Measurements from ENCODE around the gene LAGE3. TPM values are rescaled to one million over a fixed set of nuclear protein-coding genes. Genes with fewer than 3 reads are reported as not detected.

Gene LAGE3
- total RNA-seq, 1 donor from 2014 or later = 14.0 TPM

DNA sequence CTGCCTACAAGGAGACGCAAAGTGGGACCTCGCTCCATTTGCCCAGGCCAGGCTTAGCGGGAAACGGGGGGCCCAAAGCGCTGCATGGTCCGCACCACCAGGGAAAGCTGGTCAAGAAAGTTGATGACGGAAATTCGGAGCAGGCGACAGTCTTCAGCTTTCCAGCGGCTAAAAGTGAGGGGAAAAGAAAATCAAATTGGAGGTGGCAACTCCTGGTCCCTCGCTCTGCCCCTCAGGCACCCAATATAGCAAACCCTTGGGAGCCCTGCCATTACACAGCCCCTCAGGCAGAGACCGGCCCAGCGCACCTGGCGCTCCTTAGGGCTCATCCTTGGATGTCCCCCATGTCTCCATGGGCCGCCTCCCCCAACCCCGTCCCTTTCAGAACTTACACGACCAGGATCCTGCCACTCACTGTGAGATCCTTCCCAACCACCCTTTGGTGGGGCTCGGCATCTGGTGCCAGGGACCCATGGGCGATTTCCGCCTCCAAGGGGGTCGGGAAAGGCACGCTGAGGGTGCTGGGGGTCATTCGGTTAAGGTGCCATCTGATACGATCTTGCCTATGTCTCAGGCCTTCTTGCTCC, 1.1 kb downstream of the LAGE3 start:
- DNase-seq (ENCODE audit: low read depth) = no peak

DNA sequence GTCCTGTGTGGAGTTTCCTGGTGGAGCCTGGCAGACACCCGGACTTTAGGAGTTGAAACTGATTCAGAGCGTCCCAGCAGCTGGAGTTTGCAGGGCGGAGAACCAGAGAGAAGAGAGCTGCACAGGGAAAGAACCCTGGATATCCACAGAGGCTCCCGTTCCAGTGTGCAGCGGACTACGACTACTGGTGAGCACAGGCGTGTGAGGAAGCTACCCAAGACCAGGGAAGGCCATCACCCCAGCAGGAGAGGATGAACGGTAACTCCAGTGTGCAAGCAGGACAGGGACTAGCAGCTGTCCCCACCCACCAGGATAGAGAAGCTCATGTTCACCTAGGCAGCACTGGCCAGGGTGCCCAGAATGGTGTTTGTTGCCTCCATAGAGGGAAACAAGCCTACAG, 2.3 kb downstream of the LAGE3 start:
- no peak for DNase-seq (ENCODE audit: low read depth)

DNA sequence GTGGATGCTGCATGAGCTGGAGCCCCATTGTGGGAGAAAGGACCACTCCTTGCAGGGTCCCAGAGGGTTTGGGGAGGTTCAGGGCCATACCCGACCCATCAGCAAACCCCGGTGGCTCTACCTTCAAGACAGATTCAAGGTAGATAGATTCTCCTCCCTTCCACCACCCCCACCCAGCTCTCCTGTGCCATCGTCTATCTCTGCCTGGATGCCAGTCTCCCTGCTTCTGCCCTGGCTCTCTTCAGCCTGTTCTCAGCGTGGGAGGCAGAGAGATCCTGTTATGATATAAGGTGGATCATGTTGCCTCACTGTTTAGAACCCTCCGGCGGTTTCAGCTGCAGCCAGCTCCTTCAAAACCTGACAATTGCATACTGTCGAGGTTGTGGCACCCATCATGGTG, 5.4 kb downstream of the LAGE3 start:
- DNase-seq (ENCODE audit: low read depth) = no peak

DNA sequence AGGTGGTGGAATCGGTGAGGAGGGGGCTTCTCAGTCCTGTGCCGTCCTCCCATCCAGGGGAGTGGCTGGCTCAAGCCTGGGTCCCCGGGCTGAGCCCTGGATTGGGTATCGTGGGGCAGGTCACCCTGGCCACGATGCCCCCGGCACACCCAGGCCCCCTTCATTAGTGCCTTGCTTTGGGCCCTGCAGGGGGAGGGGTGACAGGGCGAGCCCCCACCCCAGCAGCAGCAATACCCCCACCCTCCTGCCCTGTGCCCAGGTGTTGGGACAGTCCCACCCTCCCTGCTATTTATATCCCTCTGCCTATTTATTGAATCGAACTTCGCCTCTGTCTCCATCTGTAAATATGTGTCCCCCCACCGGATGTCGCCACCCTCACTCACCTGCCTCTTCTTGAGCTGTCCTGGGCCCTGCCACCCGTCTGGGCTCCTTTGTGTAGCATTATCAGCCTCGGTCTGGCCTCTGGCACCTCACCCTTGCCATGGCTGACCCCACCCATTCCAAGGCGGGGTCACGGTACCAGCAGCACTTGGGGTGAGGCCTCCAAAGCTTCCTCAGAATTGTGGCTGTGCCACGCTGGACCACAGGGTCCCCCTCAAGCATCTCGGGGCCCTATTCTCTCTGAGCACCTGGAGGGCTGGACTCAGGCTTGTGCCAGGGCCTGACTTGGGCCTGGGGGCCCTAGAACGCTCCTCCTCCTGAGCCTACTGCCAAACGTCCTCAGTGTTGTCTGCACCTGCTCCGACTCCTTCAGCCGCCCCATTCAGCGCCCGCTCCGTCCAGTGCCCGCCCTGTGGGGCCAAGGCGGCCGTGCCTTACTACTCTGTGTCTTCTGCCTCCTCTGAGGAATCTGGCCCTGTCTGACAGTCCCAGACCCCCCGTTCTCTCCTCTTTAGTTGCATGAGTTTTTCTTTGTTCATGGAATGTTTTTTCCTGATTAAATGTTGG, 6.1 kb downstream of the LAGE3 start:
- DNase-seq (ENCODE audit: low read depth) = no peak

DNA sequence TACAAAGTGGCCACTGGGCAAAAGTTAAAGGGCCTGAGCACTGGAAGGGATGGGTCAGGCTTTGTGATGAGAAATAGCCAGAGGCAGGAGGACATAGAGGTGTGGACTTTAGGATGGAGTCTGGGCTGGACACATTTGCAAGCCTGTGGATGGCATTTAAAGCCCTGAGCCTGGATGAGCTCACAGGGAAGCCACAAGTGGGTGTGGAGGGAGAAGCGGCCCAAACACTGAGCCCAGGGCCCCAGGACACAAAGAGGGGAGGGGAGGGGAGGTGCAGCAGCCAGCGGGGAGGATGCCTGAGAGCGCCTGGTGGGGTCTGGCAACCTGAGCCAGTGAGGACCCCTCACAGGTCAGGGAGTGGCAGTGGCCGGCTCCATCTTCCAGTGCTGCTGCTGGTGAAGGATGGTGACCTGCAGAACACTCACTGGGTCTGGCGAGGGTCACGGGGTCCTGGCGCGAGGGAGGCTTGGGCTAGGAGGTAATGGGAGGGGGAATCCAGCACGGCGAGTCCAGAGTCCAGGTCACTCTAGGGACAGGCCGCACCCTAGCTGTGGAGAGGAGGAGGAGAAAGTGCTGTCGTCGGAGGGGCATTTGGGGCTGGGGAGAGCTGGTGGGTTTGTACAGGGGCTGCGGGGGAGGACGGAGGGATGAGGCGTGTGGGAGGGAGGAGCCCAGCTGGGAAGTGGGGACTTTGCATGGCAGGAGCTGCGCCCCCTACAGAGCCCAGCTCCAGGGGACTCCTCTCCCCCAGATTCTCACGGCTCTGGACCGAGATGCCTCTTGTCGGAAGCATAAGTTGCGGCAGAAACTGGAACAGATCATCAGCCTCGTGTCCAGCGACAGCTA, 7.0 kb downstream of the LAGE3 start:
- DNase-seq (ENCODE audit: low read depth) = no peak

DNA sequence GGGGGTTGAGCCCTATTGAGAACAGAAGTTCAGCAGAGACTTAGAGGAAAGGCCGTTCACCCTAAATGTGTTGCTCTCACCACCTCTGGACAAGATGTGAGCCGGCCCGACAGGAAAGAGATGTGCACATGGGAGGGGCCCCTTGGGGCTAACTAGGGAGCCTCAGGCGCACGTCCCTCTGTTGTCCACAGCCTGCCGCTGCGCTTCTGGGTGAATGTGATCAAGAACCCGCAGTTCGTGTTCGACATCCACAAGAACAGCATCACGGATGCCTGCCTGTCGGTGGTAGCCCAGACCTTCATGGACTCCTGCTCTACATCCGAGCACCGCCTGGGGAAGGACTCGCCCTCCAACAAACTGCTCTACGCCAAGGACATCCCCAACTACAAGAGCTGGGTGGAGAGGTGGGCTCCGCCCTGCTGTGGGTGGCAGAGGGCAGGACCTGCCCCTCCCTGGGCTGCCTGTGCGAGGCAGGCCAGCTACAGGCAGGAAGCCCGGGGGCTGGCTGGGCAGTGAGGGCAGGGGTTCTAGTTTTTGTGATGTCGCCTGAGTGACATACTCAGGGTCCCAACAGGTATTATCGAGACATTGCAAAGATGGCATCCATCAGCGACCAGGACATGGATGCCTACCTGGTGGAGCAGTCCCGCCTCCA, 8.0 kb downstream of the LAGE3 start:
- DNase-seq (ENCODE audit: low read depth) = no peak

DNA sequence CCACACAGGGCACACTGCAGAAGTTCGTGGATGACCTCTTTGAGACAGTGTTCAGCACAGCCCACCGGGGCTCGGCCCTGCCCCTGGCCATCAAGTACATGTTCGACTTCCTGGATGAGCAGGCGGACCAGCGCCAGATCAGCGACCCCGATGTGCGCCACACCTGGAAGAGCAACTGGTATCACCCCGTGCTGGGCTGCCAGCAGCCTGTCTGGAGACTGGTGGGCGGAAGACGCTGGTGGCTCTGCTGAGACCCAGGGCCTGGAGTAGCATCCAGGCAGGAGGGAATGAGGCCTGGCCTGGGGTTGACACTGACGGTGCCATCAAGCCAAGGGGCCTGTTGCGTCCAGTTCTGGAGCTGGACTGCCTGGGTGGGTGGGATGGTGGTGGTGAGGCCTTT, 8.6 kb downstream of the LAGE3 start:
- no peak for DNase-seq (ENCODE audit: low read depth)

DNA sequence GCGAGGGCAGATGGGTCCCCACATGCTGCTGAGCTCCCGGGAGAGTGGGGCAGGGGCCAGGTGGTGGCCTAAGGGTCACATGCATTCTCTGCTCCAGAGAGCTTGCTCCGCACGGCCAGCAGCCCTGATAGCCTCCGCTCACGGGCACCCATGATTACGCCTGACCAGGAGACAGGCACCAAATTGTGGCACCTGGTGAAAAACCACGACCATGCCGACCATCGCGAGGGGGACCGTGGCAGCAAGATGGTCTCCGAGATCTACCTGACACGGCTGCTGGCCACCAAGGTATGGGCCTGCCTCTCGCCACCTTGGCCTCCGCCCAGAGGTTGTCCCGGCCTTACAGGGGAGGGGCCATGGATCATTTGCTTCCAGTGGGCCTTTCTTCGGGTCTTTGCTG, 9.2 kb downstream of the LAGE3 start:
- no peak for DNase-seq (ENCODE audit: low read depth)

DNA sequence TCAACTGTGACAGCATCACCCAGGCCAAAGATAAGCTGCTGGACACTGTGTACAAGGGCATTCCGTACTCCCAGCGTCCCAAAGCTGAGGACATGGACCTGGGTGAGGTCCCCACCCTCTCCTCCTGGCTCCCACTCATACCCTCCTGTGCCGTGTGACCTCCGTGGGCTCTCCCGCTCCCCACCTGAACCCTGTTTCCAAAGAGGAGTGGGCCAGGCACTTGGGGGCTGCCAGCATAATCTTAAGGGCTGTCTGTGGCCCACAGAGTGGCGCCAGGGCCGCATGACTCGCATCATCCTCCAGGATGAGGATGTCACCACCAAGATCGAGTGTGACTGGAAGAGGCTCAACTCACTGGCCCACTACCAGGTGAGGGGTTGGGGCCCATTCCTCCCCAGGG, 10.0 kb downstream of the LAGE3 start:
- DNase-seq (ENCODE audit: low read depth) = no peak

DNA sequence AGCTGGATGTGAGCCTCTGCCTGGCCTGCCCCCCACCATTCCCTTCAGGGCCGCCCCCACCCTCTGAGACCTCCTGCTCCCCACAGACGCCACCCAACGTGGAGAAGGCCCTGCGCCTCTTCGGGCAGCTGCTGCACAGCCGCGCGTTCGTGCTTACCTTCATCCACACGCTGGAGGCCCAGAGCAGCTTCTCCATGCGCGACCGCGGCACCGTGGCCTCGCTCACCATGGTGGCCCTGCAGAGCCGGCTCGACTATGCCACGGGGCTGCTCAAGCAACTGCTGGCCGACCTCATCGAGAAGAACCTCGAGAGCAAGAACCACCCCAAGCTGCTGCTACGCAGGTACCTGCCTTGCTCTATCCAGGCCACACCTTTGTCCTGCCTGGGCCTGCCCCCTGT, 10.9 kb downstream of the LAGE3 start:
- no peak for DNase-seq (ENCODE audit: low read depth)

DNA sequence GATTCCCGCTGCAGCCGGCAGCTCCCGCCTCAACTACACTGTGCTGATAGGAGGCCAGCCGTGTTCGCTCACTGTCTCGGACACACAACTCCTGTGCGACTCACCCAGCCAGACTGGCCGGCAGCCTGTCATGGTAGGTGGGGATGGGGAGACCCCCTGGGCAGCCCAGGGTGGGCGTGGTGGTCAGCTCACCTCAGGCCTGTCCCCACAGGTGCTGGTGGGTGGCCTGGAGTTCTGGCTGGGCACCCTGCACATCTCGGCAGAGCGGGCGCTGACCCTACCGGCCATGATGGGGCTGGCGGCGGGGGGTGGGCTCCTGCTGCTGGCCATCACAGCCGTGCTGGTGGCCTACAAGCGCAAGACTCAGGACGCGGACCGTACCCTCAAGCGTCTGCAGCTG, 11.5 kb downstream of the LAGE3 start:
- no peak for DNase-seq (ENCODE audit: low read depth)

DNA sequence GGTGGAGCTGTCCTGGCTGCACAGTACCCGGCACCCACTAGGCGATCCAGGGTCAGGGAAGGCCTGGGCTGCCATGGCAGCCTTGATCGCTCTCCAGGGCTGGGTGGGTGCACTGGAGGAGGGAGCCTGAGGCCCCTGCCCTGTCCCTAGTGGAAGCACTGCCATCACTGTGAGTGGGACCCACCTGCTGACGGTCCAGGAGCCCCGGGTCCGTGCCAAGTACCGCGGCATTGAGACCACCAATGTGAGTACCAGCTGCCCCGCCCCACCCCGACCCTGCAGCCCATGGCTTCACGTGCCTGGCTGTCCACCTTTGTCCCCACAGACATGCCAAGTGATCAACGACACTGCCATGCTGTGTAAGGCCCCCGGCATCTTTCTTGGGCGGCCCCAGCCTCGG, 12.2 kb downstream of the LAGE3 start:
- DNase-seq (ENCODE audit: low read depth) = no peak

DNA sequence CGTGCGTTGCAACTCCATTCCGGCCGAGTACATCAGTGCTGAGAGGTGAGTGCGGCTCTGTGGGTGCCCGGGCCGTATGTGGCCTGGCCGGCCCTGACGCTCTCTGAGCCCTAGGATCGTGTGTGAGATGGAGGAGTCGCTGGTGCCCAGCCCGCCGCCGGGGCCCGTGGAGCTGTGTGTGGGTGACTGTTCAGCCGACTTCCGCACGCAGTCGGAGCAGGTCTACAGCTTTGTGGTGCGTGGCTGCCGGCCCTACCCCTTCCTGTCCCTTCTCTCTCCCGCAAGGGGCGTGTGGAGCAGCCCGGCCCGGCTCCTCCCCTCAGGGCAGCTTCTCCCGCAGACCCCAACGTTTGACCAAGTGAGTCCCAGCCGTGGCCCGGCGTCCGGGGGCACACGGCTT, 13.0 kb downstream of the LAGE3 start:
- DNase-seq (ENCODE audit: low read depth) = no peak

DNA sequence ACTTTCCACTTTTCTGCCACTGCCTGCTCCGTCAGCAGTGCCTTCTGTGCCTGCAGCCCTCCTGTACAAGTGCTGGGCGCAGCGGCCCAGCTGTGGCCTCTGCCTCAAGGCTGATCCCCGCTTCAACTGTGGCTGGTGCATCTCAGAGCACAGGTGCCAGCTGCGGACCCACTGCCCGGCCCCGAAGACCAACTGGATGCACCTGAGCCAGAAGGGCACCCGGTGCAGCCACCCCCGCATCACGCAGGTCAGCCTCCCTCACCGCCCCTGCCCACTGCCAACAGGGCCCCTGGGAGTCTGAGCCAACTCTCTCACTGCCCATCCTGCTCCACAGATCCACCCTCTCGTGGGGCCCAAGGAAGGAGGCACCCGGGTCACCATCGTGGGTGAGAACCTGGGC, 13.5 kb downstream of the LAGE3 start:
- DNase-seq (ENCODE audit: low read depth) = no peak

DNA sequence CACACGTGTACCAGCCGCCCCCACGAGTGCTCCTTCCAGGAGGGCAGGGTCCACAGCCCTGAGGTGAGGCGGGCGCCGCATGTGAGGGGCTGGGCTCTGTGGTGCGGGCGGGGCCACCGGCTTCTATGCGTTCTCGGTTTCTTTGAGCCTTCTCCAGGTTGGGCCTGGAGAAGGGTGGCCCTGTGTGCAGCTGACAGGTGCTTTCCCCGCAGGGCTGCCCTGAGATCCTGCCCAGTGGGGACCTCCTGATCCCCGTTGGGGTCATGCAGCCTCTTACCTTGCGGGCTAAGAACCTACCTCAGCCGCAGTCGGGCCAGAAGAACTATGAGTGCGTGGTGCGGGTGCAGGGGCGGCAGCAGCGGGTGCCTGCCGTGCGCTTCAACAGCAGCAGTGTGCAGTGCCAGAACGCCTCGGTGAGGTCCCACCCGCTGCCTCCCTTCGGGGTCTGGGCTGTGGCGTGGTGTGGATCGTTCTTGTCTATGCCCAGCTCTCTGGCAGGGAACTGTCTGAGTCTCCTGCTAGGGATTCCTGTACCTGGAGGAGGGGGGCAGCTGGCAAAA, 14.2 kb downstream of the LAGE3 start:
- no peak for DNase-seq (ENCODE audit: low read depth)

DNA sequence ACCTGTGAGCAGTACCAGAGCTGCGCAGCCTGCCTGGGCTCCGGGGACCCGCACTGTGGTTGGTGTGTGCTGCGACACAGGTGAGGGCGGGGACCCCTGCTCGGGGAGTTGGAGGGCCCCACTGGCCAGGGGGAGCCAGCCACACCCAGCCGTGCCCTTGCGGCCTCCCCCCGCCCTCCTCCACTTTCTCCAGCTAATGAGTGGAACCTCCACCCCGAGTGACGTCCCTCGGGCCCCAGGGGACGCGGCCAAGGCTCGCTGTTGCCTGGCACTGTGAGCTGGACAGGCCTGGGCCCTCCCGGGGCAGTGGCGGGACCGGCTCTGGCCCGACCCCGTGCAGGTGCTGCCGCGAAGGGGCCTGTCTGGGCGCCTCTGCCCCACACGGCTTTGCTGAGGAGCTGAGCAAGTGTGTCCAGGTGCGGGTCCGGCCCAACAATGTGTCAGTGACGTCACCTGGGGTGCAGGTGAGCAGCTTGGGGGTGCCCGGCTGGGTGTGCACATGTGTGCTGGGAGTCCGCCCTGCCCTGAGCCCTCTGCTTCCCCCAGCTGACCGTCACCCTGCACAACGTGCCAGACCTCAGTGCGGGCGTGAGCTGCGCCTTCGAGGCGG, 15.4 kb downstream of the LAGE3 start:
- no peak for DNase-seq (ENCODE audit: low read depth)

DNA sequence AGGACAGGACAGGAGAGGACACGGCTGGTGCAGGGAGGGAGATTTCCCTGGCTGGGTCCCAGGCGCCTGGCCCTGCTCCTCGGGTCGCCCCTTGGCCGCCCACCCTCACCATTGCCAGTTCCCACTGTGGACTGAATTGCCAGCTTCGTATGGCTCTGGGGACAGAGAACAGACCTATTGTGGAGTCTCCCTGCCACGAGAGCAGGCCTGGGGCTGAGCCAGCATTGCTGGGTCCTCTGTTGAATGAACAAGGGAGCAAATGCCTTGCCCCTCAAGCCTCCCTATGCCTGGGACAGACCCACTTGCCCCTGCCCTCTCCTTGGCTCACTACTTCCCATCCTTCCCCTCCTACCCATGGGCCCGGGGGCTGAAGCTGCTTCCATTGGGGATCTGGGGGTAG, 16.7 kb downstream of the LAGE3 start:
- no peak for DNase-seq (ENCODE audit: low read depth)

DNA sequence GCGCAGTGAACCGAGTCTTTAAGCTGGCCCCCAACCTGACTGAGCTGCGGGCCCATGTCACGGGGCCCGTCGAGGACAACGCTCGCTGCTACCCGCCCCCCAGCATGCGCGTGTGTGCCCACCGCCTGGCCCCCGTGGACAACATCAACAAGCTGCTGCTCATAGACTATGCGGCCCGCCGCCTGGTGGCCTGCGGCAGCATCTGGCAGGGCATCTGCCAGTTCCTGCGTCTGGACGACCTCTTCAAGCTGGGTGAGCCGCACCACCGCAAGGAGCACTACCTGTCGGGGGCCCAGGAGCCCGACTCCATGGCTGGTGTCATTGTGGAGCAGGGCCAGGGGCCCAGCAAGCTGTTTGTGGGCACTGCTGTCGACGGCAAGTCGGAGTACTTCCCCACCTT, 18.8 kb downstream of the LAGE3 start:
- no peak for DNase-seq (ENCODE audit: low read depth)

DNA sequence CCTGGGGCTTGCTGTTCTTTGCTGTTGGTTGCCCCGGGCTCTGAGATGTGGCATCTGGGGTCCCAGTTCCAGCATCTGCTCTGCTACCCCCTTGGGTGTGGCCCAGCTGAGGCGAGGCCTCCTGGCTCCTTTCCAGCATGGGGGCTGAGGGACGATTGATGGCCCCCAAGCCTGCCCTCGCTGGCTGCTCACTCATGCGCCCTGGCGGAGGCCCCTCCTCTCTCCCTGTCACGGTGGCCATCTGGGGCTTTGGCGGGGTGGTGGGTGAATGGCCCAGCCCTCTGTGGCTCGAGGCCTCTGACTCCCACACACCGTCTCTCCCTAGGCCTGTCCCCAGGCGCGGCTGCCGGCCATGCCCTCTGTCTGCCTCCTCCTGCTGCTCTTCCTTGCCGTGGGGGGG, 19.2 kb downstream of the LAGE3 start:
- DNase-seq (ENCODE audit: low read depth) = no peak

DNA sequence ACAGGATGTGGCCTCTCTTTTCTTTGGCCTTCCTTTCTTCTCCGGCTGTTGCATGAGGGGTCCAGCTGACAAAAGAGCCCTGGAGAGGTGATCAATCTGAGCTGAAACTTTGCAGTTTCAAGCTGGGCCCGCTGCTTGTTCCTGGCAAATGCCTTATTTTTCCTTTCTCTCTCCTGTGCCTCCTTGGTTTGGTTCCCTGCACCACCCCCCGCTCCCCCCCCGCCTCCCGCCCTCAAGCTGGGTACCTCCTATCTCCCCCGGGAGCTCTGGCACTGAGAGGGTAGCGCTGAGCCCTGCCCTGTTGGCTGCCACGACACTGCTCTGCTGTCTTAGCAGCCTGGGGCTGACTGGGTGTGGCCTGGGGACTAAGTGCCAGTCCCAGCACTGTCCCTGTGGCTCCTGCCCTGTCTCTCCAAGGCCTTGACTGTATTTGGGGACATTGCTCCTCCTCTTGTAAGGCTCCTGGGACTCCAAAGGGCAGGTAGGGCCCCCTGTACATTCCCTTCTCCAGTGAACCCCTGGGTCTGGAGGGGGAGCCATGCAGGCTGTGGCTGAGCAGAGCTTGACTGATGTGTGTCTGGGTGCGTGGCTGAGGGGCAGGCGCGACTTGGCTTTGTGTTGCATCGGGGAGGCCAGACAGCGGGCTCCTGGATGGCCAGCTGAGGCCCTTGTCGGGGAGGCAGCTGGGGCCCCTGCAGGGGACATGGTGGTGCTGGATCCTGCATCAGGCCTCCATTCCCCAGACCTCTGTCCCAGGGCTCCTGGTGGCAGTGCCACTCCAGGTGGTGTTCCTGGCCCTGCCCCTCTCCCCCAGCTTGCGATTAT, 19.9 kb downstream of the LAGE3 start:
- DNase-seq (ENCODE audit: low read depth) = no peak
